Panc1 (cell line): ENCODE data around the gene GBP3. TPM values are rescaled to one million over a fixed set of nuclear protein-coding genes. Genes with fewer than 3 reads are reported as not detected.
"Not testable (repeated sequence)": the region's sequence is repeated elsewhere in the genome, so short reads cannot be mapped to it uniquely, and the experiment has no call there.

Source experiments
- ATAC-seq: fragments of 200-7000 bp; cut with Tn5 transposase; 2 replicates; pipeline ENCODE4 v1.9.1; 2020; ENCODE audit warnings: mild to moderate bottlenecking, moderate library complexity
- BruUV-seq: library from RNA; stranded (reverse); fragments of 400-500 nt; replicated peaks from 2 replicates; lab custom pipeline; 2021; lab: Mats Ljungman, UMichigan
- CTCF ChIA-PET: fragments of 300-600 bp; sonication (Branson Sonifier 250); formaldehyde crosslinking; loops from one replicate; lab custom pipeline; 2022; ENCODE audit warnings: antibody characterized with exemption; lab: Charles Lee
- POLR2A ChIA-PET: fragments of 300-600 bp; sonication (Branson Sonifier 250); formaldehyde crosslinking; loops from one replicate; lab custom pipeline; 2022; ENCODE audit warnings: antibody characterized with exemption; lab: Charles Lee
- DNase-seq: peaks from one replicate; pipeline ENCODE4 v3.0.0-alpha.2; 2010; ENCODE audit warnings: low read depth, low spot score
- H3K27ac ChIP-seq: 2 replicates; pipeline ENCODE4 v1.5.1; 2011; ENCODE audit warnings: mild to moderate bottlenecking, low read length, inconsistent platforms
- H3K27me3 ChIP-seq: fragments of 200-500 bp; sonication (Bioruptor generic); 2 replicates; pipeline ENCODE4 v1.6.0; 2014; ENCODE audit warnings: low read length, inconsistent platforms; ENCODE audit not compliant: control insufficient read depth, insufficient read depth
- H3K36me3 ChIP-seq: fragments of 200-500 bp; sonication (Bioruptor generic); 2 replicates; pipeline ENCODE4 v1.5.1; 2014; ENCODE audit warnings: inconsistent platforms, mild to moderate bottlenecking, low read length, moderate library complexity; ENCODE audit not compliant: control insufficient read depth, insufficient read depth
- H3K4me1 ChIP-seq: 2 replicates; pipeline ENCODE4 v1.5.1; 2011; ENCODE audit warnings: inconsistent platforms, mild to moderate bottlenecking, low read length, moderate library complexity; ENCODE audit not compliant: control insufficient read depth, insufficient read depth
- H3K4me3 ChIP-seq, 2 experiments: 2 replicates each; pipeline ENCODE4 v1.5.1; 2011 to 2012; ENCODE audit warnings: low read depth in 2 of 2, low read length in 2 of 2, mild to moderate bottlenecking in 2 of 2, inconsistent platforms in 1 of 2, moderate library complexity in 1 of 2
- H3K9me3 ChIP-seq: fragments of 200-500 bp; sonication (Bioruptor generic); 2 replicates; pipeline ENCODE4 v1.5.1; 2014; ENCODE audit warnings: low read depth, mild to moderate bottlenecking, inconsistent platforms, low read length, moderate library complexity; ENCODE audit not compliant: control insufficient read depth, insufficient read depth
- POLR2AphosphoS5 ChIP-seq: IDR thresholded peaks from 2 replicates; pipeline ENCODE4 v1.6.1; 2012; ENCODE audit warnings: mild to moderate bottlenecking, low read depth, low read length, moderate library complexity
- SIN3A ChIP-seq: IDR thresholded peaks from 2 replicates; pipeline ENCODE4 v1.6.1; 2012; ENCODE audit warnings: low read depth, mild to moderate bottlenecking, low read length, moderate library complexity, borderline replicate concordance; ENCODE audit not compliant: insufficient read depth
- TCF7L2 ChIP-seq: IDR thresholded peaks from 2 replicates; pipeline ENCODE4 v1.6.1; 2011; ENCODE audit warnings: mild to moderate bottlenecking, low read depth, low read length, inconsistent platforms
- in situ Hi-C: cut with HindIII; loops from 2 replicates; pipeline ENCODE4 v1.10.0; 2016; ENCODE audit warnings: low sequenced_read_pairs, low pct_unique_long_range_greater_than_20kb
- intact Hi-C: fragments of 100-400 bp; cut with micrococcal nuclease; formaldehyde crosslinking; loops from one replicate; pipeline ENCODE4 v1.10.0; 2022; ENCODE audit not compliant: unreplicated experiment
- total RNA-seq: library from RNA; stranded (reverse); gene quantifications from one replicate; pipeline ENCODE4 v1.2.1, GENCODE V29; 2021; ENCODE audit not compliant: unreplicated experiment
- TF ChIP-seq, protein P1 (sequence below), 2 experiments: IDR thresholded peaks; 2 replicates each; pipeline ENCODE4 v1.6.1; 2011 to 2012; ENCODE audit warnings: low read depth in 2 of 2, control low read depth in 1 of 2, low read length in 1 of 2, mild to moderate bottlenecking in 1 of 2, moderate library complexity in 1 of 2; ENCODE audit not compliant: insufficient read depth in 1 of 2
- TF ChIP-seq, protein P2 (sequence below): fragments of 450-650 bp; IDR thresholded peaks from 2 replicates; pipeline ENCODE4 v1.5.1; 2017; ENCODE audit warnings: mild to moderate bottlenecking

Gene GBP3
- total RNA-seq, 1 experiment from 2014 or later: 2.5 TPM

DNA sequence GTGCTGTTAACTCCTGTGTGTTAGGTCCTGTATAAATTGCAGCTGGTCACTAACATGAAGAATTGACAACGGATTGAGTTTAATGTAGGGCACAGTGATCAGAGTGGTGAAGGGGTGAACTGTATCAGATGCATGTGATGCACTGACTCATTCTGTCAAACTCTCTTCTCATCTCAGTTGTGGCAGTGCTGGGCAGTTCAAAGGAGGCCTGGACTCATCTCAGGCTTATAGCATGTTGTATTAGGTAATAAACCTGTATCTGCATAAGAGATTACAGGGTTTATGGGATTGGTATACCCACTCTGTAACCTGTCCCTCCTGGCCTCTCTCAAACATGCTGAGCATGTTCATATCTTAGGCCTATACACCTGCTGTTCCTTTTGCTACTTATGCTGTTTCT is 12.4 kb upstream of the GBP3 start:
- H3K4me1 ChIP-seq: no peaks in the 10 kb centered on the region
- BruUV-seq: no TSS peak
- ATAC-seq (no peak), DNase-seq (no peak)
- no peak overlapping the region for H3K4me3 ChIP-seq
- no peaks in the 10 kb centered on the region for H3K9me3 ChIP-seq
- H3K27ac ChIP-seq: no peak overlapping the region
- H3K27me3 ChIP-seq: no peaks in the 10 kb centered on the region
- in situ Hi-C loops: no loop called here
- ChIA-PET POLR2A (no interaction called here), CTCF (no interaction called here)
- intact Hi-C loops: no loop called here
- no peak for TF ChIP-seq SIN3A
- TF ChIP-seq, protein P1, sequence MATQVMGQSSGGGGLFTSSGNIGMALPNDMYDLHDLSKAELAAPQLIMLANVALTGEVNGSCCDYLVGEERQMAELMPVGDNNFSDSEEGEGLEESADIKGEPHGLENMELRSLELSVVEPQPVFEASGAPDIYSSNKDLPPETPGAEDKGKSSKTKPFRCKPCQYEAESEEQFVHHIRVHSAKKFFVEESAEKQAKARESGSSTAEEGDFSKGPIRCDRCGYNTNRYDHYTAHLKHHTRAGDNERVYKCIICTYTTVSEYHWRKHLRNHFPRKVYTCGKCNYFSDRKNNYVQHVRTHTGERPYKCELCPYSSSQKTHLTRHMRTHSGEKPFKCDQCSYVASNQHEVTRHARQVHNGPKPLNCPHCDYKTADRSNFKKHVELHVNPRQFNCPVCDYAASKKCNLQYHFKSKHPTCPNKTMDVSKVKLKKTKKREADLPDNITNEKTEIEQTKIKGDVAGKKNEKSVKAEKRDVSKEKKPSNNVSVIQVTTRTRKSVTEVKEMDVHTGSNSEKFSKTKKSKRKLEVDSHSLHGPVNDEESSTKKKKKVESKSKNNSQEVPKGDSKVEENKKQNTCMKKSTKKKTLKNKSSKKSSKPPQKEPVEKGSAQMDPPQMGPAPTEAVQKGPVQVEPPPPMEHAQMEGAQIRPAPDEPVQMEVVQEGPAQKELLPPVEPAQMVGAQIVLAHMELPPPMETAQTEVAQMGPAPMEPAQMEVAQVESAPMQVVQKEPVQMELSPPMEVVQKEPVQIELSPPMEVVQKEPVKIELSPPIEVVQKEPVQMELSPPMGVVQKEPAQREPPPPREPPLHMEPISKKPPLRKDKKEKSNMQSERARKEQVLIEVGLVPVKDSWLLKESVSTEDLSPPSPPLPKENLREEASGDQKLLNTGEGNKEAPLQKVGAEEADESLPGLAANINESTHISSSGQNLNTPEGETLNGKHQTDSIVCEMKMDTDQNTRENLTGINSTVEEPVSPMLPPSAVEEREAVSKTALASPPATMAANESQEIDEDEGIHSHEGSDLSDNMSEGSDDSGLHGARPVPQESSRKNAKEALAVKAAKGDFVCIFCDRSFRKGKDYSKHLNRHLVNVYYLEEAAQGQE (IDR thresholded peaks at IDR 0.05; ENCODE audit: insufficient read depth in 1 of 2, low read depth in 2 of 2, low read length in 1 of 2): no peak
- TF ChIP-seq POLR2AphosphoS5: no peak
- TF ChIP-seq, protein P2, sequence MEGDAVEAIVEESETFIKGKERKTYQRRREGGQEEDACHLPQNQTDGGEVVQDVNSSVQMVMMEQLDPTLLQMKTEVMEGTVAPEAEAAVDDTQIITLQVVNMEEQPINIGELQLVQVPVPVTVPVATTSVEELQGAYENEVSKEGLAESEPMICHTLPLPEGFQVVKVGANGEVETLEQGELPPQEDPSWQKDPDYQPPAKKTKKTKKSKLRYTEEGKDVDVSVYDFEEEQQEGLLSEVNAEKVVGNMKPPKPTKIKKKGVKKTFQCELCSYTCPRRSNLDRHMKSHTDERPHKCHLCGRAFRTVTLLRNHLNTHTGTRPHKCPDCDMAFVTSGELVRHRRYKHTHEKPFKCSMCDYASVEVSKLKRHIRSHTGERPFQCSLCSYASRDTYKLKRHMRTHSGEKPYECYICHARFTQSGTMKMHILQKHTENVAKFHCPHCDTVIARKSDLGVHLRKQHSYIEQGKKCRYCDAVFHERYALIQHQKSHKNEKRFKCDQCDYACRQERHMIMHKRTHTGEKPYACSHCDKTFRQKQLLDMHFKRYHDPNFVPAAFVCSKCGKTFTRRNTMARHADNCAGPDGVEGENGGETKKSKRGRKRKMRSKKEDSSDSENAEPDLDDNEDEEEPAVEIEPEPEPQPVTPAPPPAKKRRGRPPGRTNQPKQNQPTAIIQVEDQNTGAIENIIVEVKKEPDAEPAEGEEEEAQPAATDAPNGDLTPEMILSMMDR: no peak
- TF ChIP-seq TCF7L2: no peak
- H3K36me3 ChIP-seq: no peaks in the 10 kb centered on the region

DNA sequence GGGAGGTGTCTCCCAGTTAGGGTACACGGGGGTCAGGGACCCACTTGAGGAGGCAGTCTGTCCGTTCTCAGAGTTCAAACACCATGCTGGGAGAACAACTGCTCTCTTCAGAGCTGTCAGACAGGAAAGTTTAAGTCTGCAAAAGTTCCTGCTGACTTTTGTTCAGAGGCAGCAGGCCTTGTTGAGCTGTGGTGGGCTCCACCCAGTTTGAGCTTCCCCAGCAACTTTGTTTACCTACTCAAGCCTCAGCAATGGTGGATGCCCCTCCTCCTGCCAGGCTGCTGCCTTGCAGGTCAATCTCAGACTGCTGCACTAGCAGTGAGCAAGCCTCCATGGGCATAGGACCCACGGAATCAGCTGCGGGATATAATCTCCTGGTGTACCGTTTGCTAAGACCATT is 11.3 kb upstream of the GBP3 start:
- CTCF ChIA-PET, in situ Hi-C loops, H3K4me3 ChIP-seq, DNase-seq, H3K36me3 ChIP-seq, H3K9me3 ChIP-seq, H3K27me3 ChIP-seq, ATAC-seq, BruUV-seq, H3K4me1 ChIP-seq, H3K27ac ChIP-seq, intact Hi-C loops: not testable (repeated sequence)
- POLR2A ChIA-PET: interaction anchor here (0.6 kb wide), 1 partner anchor 47 kb away, joined by 10 read pairs; no protein-coding TSS in a partner anchor

DNA sequence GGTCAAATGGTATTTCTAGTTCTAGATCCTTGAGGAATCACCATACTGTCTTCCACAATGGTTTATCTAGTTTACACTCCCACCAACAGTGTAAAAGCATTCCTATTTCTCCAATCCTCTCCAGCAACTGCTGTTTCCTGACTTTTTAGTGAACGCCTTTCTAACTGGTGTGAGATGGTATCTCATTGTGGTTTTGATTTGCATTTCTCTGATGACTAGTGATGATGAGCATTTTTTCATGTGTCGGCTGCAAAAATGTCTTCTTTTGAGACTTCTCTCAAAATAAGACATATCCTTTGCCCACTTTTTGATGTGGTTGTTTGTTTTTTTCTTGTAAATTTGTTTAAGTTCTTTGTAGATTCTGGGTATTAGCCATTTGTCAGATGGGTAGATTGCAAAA is 6.4 kb upstream of the GBP3 start:
- POLR2A ChIA-PET, DNase-seq, CTCF ChIA-PET, H3K27me3 ChIP-seq, intact Hi-C loops, in situ Hi-C loops, H3K9me3 ChIP-seq, H3K4me3 ChIP-seq, ATAC-seq, BruUV-seq, H3K36me3 ChIP-seq, H3K27ac ChIP-seq, H3K4me1 ChIP-seq: not testable (repeated sequence)
